ENCODE data around the gene ARID3A. TPM values are rescaled to one million over a fixed set of nuclear protein-coding genes. Genes with fewer than 3 reads are reported as not detected.

The ARID3A gene
- total and polyA plus RNA-seq, 2 of the 8 experiments (the other 6 are each of a cell fraction or from before 2014, with no cell fraction given), result 40.5 to 77.4 TPM

DNA sequence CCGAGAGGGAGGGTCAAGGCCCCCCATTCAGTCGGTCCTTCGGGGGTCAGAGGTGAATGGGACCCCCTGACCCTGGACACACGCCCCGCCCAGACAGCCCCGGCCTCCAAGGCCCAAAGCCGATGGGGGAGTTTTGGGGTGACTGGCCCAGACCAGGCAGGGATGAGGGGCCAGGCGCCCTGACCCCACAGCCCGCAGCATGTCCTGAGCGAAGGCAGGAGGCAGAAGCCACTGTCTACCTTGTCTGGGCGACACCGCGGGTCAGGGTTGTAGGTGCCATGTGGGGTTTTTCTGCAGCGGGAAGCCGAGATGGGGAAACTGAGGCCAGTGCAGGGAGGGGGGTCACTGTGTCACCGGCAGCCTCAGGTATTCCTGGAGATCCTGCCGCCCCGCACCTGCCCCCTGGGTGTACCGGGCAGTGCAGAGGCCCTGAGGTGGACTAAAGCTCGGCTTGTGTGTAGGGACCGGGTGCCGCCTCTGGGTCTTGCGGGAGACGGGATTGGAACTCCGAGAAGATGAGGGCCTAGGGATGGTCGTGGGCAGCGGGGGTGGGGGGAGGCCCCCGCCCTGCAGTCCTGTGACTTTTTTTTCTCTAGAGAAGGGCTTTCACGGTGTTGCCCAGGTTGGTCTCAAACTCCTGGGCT, 8.5 kb downstream of the ARID3A start:
- FAIRE-seq (no peak), DNase-seq (ENCODE audit: low read depth in 1 of 2, low spot score in 2 of 2) (no peak)
- H2BK120ac ChIP-seq (replicated peaks; ENCODE audit: low read depth, low read length), result no peak overlapping the region
- no peak overlapping the region for H3K4me3 ChIP-seq (ENCODE audit: extremely low read depth in 1 of 4, insufficient read depth in 2 of 4, low read depth in 3 of 4, low read length in 4 of 4)
- H2BK5ac ChIP-seq (ENCODE audit: low read depth, low read length), result 0 out of 2 replicates have a peak overlapping the region, but pooled peaks have one; percentile 44
- no peak overlapping the region for H3K9ac ChIP-seq (replicated peaks in 1 of 4; ENCODE audit: extremely low read depth in 1 of 4, low read depth in 3 of 4, low read length in 3 of 4)
- no peak overlapping the region for H4K5ac ChIP-seq (ENCODE audit: insufficient read length, low read depth, low read length)
- H2BK20ac ChIP-seq (ENCODE audit: low read length), result no peak overlapping the region
- no peak overlapping the region for H3K14ac ChIP-seq (ENCODE audit: insufficient read length)
- POLR2A ChIA-PET (ENCODE audit: partially characterized antibody), result interaction anchor here (0.8 to 2.6 kb wide), 2 partner anchors 10 to 92 kb away, joined by 3 to 9 read pairs; partner anchors contain the start of gene CNN2
- CTCF ChIA-PET (ENCODE audit: partially characterized antibody), result interaction anchor here (0.5 to 2.5 kb wide), 4 partner anchors 9 to 80 kb away, joined by 3 to 11 read pairs (median 3); no protein-coding TSS in a partner anchor
- peaks cover 5% of the 10 kb centered on the region for H3K79me1 ChIP-seq (ENCODE audit: low read depth, low read length)
- no peak overlapping the region for H2AK5ac ChIP-seq (ENCODE audit: low read depth, low read length)
- no peak overlapping the region for H3K56ac ChIP-seq (replicated peaks; ENCODE audit: insufficient read length, low read depth, low read length)
- H3K23ac ChIP-seq (ENCODE audit: insufficient read length), result no peak overlapping the region
- H3K36me3 ChIP-seq (ENCODE audit: control insufficient read depth in 2 of 4, insufficient read depth in 4 of 4, low read length in 3 of 4), result peaks cover 3 to 19% (median 12%) of the 10 kb centered on the region in 4 experiments; a peak in 7 of 8 replicates
- no peak overlapping the region for H4K91ac ChIP-seq (replicated peaks; ENCODE audit: insufficient read length, low read length)
- peaks cover 0 to 16% (median 4%) of the 10 kb centered on the region in 4 experiments; a peak in 4 of 7 replicates for H3K4me1 ChIP-seq (replicated peaks in 1 of 4; ENCODE audit: control insufficient read depth in 3 of 4, insufficient read depth in 4 of 4, low read length in 3 of 4)
- H3K4ac ChIP-seq (replicated peaks; ENCODE audit: insufficient read length, low read depth, low read length), result no peak overlapping the region
- no peak overlapping the region for H3K18ac ChIP-seq (ENCODE audit: extremely low read depth, low read length)
- H2BK15ac ChIP-seq (ENCODE audit: low read length), result no peak overlapping the region
- H3K27ac ChIP-seq (ENCODE audit: low read depth, low read length), result peak overlapping the region; percentile 58; the same call in 1 of the 2 replicates
- WGBS, 2 experiments (ENCODE audit: extremely low coverage in 1 of 2, insufficient coverage in 1 of 2, insufficient read length in 1 of 2, insufficient replicate concordance in 2 of 2, low coverage in 1 of 2, low lambda C conversion rate in 2 of 2, missing lambda C conversion rate in 1 of 2), result 93% methylated on average over 26 of the region's 29 CpGs; no CpG with 5 or more reads in 1 of the 2 experiments
- H3K4me2 ChIP-seq (ENCODE audit: insufficient read depth in 1 of 2, low read depth in 2 of 2, low read length in 2 of 2), result no peak overlapping the region
- no peaks in the 10 kb centered on the region for H3K23me2 ChIP-seq (ENCODE audit: low read depth, low read length)
- H3K79me2 ChIP-seq (ENCODE audit: control insufficient read depth in 1 of 2, insufficient read depth in 2 of 2, low read length in 2 of 2), result peaks cover 0 to 57% of the 10 kb centered on the region in 2 experiments; a peak in 3 of 4 replicates
- H2BK12ac ChIP-seq (ENCODE audit: low read depth, low read length), result no peak overlapping the region
- no peaks in the 10 kb centered on the region for H3K9me3 ChIP-seq (ENCODE audit: insufficient read depth in 2 of 2, low read depth in 1 of 2, low read length in 1 of 2)
- no peak overlapping the region for H4K8ac ChIP-seq (ENCODE audit: extremely low read depth, insufficient read depth, low read length)
- no peaks in the 10 kb centered on the region for H3K27me3 ChIP-seq (replicated peaks in 1 of 4; ENCODE audit: control insufficient read depth in 3 of 4, extremely low read depth in 1 of 4, insufficient read depth in 3 of 4, low read length in 3 of 4)
- H4K20me1 ChIP-seq (replicated peaks in 1 of 2; ENCODE audit: control insufficient read depth in 1 of 2, insufficient read depth in 2 of 2, low read length in 2 of 2), result peaks cover 3 to 19% of the 10 kb centered on the region in 2 experiments
- H2AFZ ChIP-seq (ENCODE audit: low read length), result no peak overlapping the region
- TF ChIP-seq EZH2 (IDR thresholded peaks at IDR 0.05; ENCODE audit: low read depth, low read length, severe bottlenecking) (no peak), ZNF274 (IDR thresholded peaks at IDR 0.05; ENCODE audit: borderline replicate concordance, extremely low read depth, low read length) (no peak), NANOG (IDR thresholded peaks at IDR 0.05; ENCODE audit: insufficient read depth, low read depth, low read length, poor library complexity, severe bottlenecking) (no peak), CBX5 (IDR thresholded peaks at IDR 0.05; ENCODE audit: low read depth, low read length) (no peak), SAP30 (IDR thresholded peaks at IDR 0.05; ENCODE audit: insufficient read depth, insufficient replicate concordance, low read length) (no peak), HDAC2 (IDR thresholded peaks at IDR 0.05; ENCODE audit: borderline replicate concordance in 1 of 2, low read depth in 2 of 2, low read length in 2 of 2) (no peak), TAF1 (IDR thresholded peaks at IDR 0.05; ENCODE audit: low read depth, low read length) (no peak), TEAD4 (IDR thresholded peaks at IDR 0.05; ENCODE audit: low read depth, low read length) (no peak), CHD2 (IDR thresholded peaks at IDR 0.05; ENCODE audit: low read length) (no peak), CTBP2 (IDR thresholded peaks at IDR 0.05; ENCODE audit: borderline replicate concordance, insufficient read depth, insufficient read length, low read length) (no peak), YY1 (IDR thresholded peaks at IDR 0.05; ENCODE audit: low read depth, low read length) (no peak), TBP (IDR thresholded peaks at IDR 0.05; ENCODE audit: low read depth, low read length) (no peak)
